Parathyroid adenoma (tissue), 2 donors: Measurements from ENCODE around the gene PPP6C.
A peak's percentile ranks its signal among the peaks of the same experiment; 100 is the strongest.
"Not testable (repeated sequence)": the region's sequence is repeated elsewhere in the genome, so short reads cannot be mapped to it uniquely, and the experiment has no call there.

Experiments
- H2AFZ ChIP-seq: fragments of 300-600 bp; sonication (generic); one replicate; pipeline ENCODE4 v1.7.0; 2017; ENCODE audit warnings: antibody characterized with exemption, mild to moderate bottlenecking
- H3K27ac ChIP-seq: fragments of 300-600 bp; sonication (generic); one replicate; pipeline ENCODE4 v1.7.0; 2017
- H3K27me3 ChIP-seq: fragments of 300-600 bp; sonication (generic); one replicate; pipeline ENCODE4 v1.7.0; 2017; ENCODE audit warnings: low read length; ENCODE audit not compliant: control insufficient read depth, insufficient read depth
- H3K36me3 ChIP-seq: fragments of 300-600 bp; sonication (generic); one replicate; pipeline ENCODE4 v1.7.0; 2017; ENCODE audit warnings: low read length; ENCODE audit not compliant: control insufficient read depth, insufficient read depth
- H3K4me1 ChIP-seq: fragments of 300-600 bp; sonication (generic); one replicate; pipeline ENCODE4 v1.7.0; 2017; ENCODE audit warnings: control low read depth
- H3K4me2 ChIP-seq: fragments of 300-600 bp; sonication (generic); one replicate; pipeline ENCODE4 v1.7.0; 2017; ENCODE audit warnings: low read length
- H3K4me3 ChIP-seq: fragments of 300-600 bp; sonication (generic); one replicate; pipeline ENCODE4 v1.7.0; 2017; ENCODE audit warnings: low read depth, low read length
- H3K79me2 ChIP-seq: fragments of 300-600 bp; sonication (generic); one replicate; pipeline ENCODE4 v1.7.0; 2017; ENCODE audit warnings: control low read depth
- H3K9ac ChIP-seq: fragments of 300-600 bp; sonication (generic); one replicate; pipeline ENCODE4 v1.7.0; 2017; ENCODE audit warnings: mild to moderate bottlenecking
- H3K9me3 ChIP-seq: fragments of 300-600 bp; sonication (generic); one replicate; pipeline ENCODE4 v1.7.0; 2017; ENCODE audit warnings: low read length; ENCODE audit not compliant: control insufficient read depth
- TF ChIP-seq, protein P1 (sequence below): fragments of 300-600 bp; sonication (generic); IDR thresholded peaks from one replicate; pipeline ENCODE4 v1.7.0; 2017; ENCODE audit warnings: antibody characterized with exemption, mild to moderate bottlenecking
- donor health status: primary hyperparathyroidism.

PPP6C gene

DNA sequence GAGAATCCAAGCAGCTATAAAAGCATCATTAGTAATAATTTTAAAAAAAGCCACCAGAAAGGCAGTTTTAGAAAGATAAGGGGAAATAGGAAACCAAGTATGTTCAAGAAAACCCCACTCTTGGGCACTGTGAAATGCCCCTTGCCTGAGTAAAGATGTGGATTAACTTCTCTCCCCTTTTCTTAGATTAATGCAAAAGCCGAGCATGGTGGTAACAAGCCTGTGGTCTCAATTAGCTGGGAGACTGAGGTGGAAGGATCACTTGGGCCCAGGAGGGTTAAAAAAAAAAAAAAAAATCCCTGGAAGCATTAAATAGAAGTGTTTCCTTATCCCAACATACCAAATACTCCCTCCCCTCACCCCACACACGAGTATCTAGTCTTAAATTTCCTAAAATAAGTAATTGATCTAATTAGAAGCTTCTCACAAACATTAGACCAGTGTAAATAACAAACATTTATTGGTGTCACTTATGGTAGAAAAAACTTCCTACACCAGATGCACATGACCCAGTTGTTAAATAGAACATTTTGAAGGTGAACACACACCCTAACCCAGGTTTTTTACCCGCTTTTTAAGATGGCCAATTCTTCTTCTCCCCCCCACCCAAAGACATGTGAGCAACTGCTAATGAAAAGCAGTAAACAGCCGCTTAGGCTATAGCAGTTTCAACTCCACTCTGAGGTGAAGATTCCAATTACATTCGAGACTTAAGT lies 46.4 kb upstream of the PPP6C start:
- Histone ChIP-seq H3K9me3 (no peaks in the 10 kb centered on the region), H3K27ac (no peak overlapping the region), H3K4me1 (peaks cover 13% of the 10 kb centered on the region), H3K27me3 (no peaks in the 10 kb centered on the region), H3K4me2 (peak overlapping the region; percentile 25), H3K4me3 (no peak overlapping the region), H3K9ac (no peak overlapping the region), H2AFZ (no peak overlapping the region), H3K36me3 (no peaks in the 10 kb centered on the region), H3K79me2 (peaks cover 16% of the 10 kb centered on the region)
- TF ChIP-seq, protein P1, sequence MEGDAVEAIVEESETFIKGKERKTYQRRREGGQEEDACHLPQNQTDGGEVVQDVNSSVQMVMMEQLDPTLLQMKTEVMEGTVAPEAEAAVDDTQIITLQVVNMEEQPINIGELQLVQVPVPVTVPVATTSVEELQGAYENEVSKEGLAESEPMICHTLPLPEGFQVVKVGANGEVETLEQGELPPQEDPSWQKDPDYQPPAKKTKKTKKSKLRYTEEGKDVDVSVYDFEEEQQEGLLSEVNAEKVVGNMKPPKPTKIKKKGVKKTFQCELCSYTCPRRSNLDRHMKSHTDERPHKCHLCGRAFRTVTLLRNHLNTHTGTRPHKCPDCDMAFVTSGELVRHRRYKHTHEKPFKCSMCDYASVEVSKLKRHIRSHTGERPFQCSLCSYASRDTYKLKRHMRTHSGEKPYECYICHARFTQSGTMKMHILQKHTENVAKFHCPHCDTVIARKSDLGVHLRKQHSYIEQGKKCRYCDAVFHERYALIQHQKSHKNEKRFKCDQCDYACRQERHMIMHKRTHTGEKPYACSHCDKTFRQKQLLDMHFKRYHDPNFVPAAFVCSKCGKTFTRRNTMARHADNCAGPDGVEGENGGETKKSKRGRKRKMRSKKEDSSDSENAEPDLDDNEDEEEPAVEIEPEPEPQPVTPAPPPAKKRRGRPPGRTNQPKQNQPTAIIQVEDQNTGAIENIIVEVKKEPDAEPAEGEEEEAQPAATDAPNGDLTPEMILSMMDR = no peak

DNA sequence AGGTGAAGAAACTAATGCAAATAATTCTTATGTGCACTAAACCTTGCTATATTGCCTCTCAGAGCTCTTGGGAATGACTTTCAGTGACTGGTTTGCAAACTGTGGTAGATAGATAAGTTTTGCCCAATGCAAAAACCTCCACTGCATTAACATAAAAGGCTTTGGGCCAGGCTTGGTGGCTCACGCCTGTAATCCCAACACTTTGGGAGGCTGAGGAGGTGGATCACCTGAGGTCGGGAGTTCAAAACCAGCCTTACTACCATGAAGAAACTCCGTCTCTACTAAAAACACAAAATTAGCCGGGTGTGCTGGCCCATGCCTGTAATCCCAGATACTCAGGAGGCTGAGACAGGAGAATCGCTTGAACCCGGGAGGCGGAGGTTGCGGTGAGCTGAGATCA lies 44.5 kb upstream of the PPP6C start:
- H3K36me3 ChIP-seq, H3K27me3 ChIP-seq, H3K4me2 ChIP-seq, H3K9me3 ChIP-seq, H3K27ac ChIP-seq, H3K9ac ChIP-seq, H2AFZ ChIP-seq, H3K79me2 ChIP-seq, H3K4me3 ChIP-seq: not testable (repeated sequence)
- H3K4me1 ChIP-seq = peaks cover 11% of the 10 kb centered on the region

DNA sequence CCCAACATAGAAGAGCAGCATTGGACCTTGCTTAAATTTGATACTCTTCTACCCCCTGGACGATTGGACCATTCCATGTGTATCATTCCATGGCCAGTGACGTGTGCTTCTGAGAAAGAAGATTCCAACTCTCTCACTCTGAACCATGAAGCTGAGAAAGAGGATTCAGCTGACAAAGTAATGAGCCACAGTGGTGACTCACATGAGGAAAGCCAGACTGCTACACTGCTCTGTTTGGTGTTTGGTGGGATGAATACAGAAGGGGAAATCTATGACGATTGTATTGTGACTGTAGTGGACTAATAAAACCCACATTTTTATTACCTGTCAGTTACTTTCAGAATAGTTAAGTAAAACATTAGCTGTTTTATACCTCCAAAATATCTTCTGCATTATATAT lies 44.1 kb upstream of the PPP6C start:
- Histone ChIP-seq H3K4me1 (peaks cover 7% of the 10 kb centered on the region), H2AFZ (no peak overlapping the region), H3K79me2 (peaks cover 5% of the 10 kb centered on the region), H3K9ac (no peak overlapping the region), H3K4me2 (no peak overlapping the region), H3K27me3 (no peaks in the 10 kb centered on the region), H3K27ac (no peak overlapping the region), H3K4me3 (no peak overlapping the region), H3K36me3 (no peaks in the 10 kb centered on the region), H3K9me3 (no peaks in the 10 kb centered on the region)
- TF ChIP-seq, protein P1 = no peak

DNA sequence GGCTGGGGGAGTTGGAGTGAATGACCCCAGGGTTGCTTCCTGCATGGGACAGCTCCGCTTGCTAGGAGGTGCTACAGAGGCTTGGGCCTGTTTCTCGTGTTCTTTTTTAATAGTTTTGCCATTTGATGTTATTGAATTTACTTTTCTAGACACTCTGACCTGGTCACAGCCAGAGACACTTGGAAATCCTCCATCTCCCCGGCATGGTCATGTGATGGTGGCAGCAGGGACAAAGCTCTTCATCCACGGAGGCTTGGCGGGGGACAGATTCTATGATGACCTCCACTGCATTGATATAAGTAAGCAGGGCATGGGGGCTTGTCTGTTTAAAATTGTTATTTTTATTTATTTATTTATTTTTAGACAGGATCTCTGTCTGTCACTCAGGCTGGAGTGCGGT lies 38.2 kb upstream of the PPP6C start:
- Histone ChIP-seq H3K9me3 (no peaks in the 10 kb centered on the region), H3K4me3 (no peak overlapping the region), H3K9ac (no peak overlapping the region), H2AFZ (no peak overlapping the region), H3K4me1 (no peaks in the 10 kb centered on the region), H3K36me3 (no peaks in the 10 kb centered on the region), H3K4me2 (no peak overlapping the region), H3K79me2 (no peaks in the 10 kb centered on the region), H3K27ac (no peak overlapping the region), H3K27me3 (no peaks in the 10 kb centered on the region)
- TF ChIP-seq, protein P1 = no peak

DNA sequence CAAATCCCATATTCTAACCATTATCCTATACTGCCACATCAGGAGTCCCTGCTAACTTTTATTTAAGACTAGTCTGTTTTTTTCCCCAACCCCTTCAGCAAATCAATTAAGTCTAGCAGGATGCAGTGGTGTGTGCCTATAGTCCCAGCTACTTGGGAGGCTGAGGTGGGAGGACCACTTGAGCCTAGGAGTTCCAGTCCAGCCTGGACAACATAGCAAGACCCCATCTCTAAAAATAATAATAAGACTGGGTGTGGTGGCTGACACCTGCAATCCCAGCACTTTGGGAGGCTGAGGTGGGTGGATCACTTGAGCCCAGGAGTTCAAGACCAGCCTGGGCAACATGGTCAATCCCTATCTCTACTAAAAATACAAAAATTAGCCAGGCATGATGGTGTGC lies 35.3 kb upstream of the PPP6C start:
- not testable (repeated sequence) for H3K27ac ChIP-seq, H3K4me2 ChIP-seq, H3K9ac ChIP-seq, H3K4me3 ChIP-seq, H3K4me1 ChIP-seq, H2AFZ ChIP-seq, H3K27me3 ChIP-seq, H3K79me2 ChIP-seq, H3K36me3 ChIP-seq, H3K9me3 ChIP-seq

DNA sequence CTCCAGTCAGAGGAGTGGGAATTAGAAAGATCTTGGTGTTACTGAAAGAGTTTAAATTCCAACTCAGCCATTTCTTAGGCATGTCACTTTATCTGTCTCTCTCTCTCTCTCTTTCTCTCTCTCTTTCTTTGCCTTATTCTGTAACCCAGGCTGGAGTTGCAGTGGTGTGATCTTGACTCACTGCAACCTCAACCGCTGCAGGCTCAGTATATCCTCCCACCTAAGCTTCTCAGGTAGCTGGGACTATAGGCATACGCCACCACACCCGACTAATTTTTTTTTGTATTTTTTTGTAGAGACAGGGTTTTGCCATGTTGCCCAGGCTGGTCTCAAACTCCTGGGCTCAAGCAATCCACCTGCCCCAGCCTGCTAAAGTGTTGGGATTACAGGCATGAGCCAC lies 29.0 kb upstream of the PPP6C start:
- Histone ChIP-seq H3K27ac (no peak overlapping the region), H3K36me3 (no peaks in the 10 kb centered on the region), H3K4me3 (no peak overlapping the region), H3K4me1 (no peaks in the 10 kb centered on the region), H3K79me2 (no peaks in the 10 kb centered on the region), H3K4me2 (no peak overlapping the region), H2AFZ (no peak overlapping the region), H3K9me3 (no peaks in the 10 kb centered on the region), H3K27me3 (no peaks in the 10 kb centered on the region), H3K9ac (no peak overlapping the region)
- TF ChIP-seq, protein P1 = no peak
